Ascending aorta (tissue), 2 donors: ENCODE measurements around the gene CAMK1D. TPM values are rescaled to one million over a fixed set of nuclear protein-coding genes. Genes with fewer than 3 reads are reported as not detected.

Experiments used
- DNase-seq, 2 donors: peaks; one replicate each; pipeline ENCODE4 v3.0.0-alpha.2; 2019; ENCODE audit warnings: low spot score in 2 of 2
- H3K27ac ChIP-seq, 2 donors: fragments of 200-600 bp; sonication (generic); one replicate each; pipeline ENCODE4 v1.5.1; 2016 to 2017; ENCODE audit warnings: mild to moderate bottlenecking in 1 of 2
- H3K27me3 ChIP-seq: fragments of 200-600 bp; sonication (generic); one replicate; pipeline ENCODE4 v1.5.1; 2017
- H3K36me3 ChIP-seq, 2 donors: fragments of 200-600 bp; sonication (generic); one replicate each; pipeline ENCODE4 v1.5.1; 2016
- H3K4me1 ChIP-seq, 2 donors: fragments of 200-600 bp; sonication (generic); one replicate each; pipeline ENCODE4 v1.5.1; 2016 to 2017; ENCODE audit warnings: mild to moderate bottlenecking in 1 of 2
- H3K4me3 ChIP-seq, 2 donors: fragments of 200-600 bp; sonication (generic); one replicate each; pipeline ENCODE4 v1.5.1; 2016 to 2017; ENCODE audit warnings: mild to moderate bottlenecking in 1 of 2
- H3K9me3 ChIP-seq, 2 donors: fragments of 200-600 bp; sonication (generic); one replicate each; pipeline ENCODE4 v1.5.1; 2016
- CTCF ChIP-seq, 3 experiments: fragments of 200-600 bp in 2 of 3; fragments of 450-650 bp in 1 of 3; sonication (generic) in 2 of 3; IDR thresholded peaks; one replicate each; pipeline ENCODE4 v1.5.1; 2016 to 2019; ENCODE audit warnings: antibody characterized with exemption in 3 of 3, mild to moderate bottlenecking in 1 of 3, moderate library complexity in 1 of 3
- intact Hi-C: fragments of 100-400 bp; cut with DNase I; formaldehyde crosslinking; loops from one replicate; pipeline ENCODE4 v1.15.1; 2023
- total RNA-seq: library from RNA; depleted of rRNA; stranded (reverse); fragments of >200 nt; gene quantifications from one replicate; pipeline ENCODE4 v1.1.0, GENCODE V29; 2016

The CAMK1D gene
- total RNA-seq, 1 donor from 2014 or later, result 4.2 TPM

- no peak for TF ChIP-seq CTCF (IDR thresholded peaks at IDR 0.05)
- Histone ChIP-seq H3K27me3 (no peaks in the 10 kb centered on the region), H3K9me3 (no peaks in the 10 kb centered on the region), H3K4me3 (no peak overlapping the region), H3K36me3 (no peaks in the 10 kb centered on the region), H3K4me1 (no peaks in the 10 kb centered on the region), H3K27ac (no peak overlapping the region)
- no peak for DNase-seq
- intact Hi-C loops, result no loop called here
These were observed 30.3 kb upstream of the CAMK1D start for GRCh38 chr10:12319076-12319475.

- no peak overlapping the region for H3K4me3 ChIP-seq
- H3K27me3 ChIP-seq, result no peaks in the 10 kb centered on the region
- H3K36me3 ChIP-seq, result no peaks in the 10 kb centered on the region
- intact Hi-C loops, result no loop called here
- no peaks in the 10 kb centered on the region for H3K4me1 ChIP-seq
- DNase-seq, result no peak
- H3K9me3 ChIP-seq, result no peaks in the 10 kb centered on the region
- no peak overlapping the region for H3K27ac ChIP-seq
- TF ChIP-seq CTCF (IDR thresholded peaks at IDR 0.05), result no peak
These were observed 28.5 kb upstream of the CAMK1D start for GRCh38 chr10:12320892-12321291.

- H3K27me3 ChIP-seq, result no peaks in the 10 kb centered on the region
- no peaks in the 10 kb centered on the region for H3K9me3 ChIP-seq
- H3K27ac ChIP-seq, result no peak overlapping the region
- intact Hi-C loops, result no loop called here
- H3K4me1 ChIP-seq, result no peaks in the 10 kb centered on the region
- no peak for TF ChIP-seq CTCF (IDR thresholded peaks at IDR 0.05)
- no peak overlapping the region for H3K4me3 ChIP-seq
- no peaks in the 10 kb centered on the region for H3K36me3 ChIP-seq
- no peak for DNase-seq
These were observed 27.7 kb upstream of the CAMK1D start for GRCh38 chr10:12321641-12322040.

GRCh38 chr10:12322583-12323131 lies 26.7 kb upstream of the CAMK1D start:
- TF ChIP-seq CTCF (IDR thresholded peaks at IDR 0.05), result no peak
- Histone ChIP-seq H3K4me3 (no peak overlapping the region), H3K4me1 (no peaks in the 10 kb centered on the region), H3K27ac (no peak overlapping the region), H3K27me3 (no peaks in the 10 kb centered on the region), H3K9me3 (no peaks in the 10 kb centered on the region), H3K36me3 (no peaks in the 10 kb centered on the region)
- intact Hi-C loops, result no loop called here
- no peak for DNase-seq

GRCh38 chr10:12324530-12324929 lies 24.8 kb upstream of the CAMK1D start:
- H3K36me3 ChIP-seq, result no peaks in the 10 kb centered on the region
- H3K27me3 ChIP-seq, result no peaks in the 10 kb centered on the region
- peaks cover 0 to 3% of the 10 kb centered on the region in 2 donors for H3K4me1 ChIP-seq
- H3K9me3 ChIP-seq, result no peaks in the 10 kb centered on the region
- no peak overlapping the region for H3K4me3 ChIP-seq
- no peak for DNase-seq
- intact Hi-C loops, result no loop called here
- no peak for TF ChIP-seq CTCF (IDR thresholded peaks at IDR 0.05)
- H3K27ac ChIP-seq, result no peak overlapping the region

GRCh38 chr10:12327074-12327473 lies 22.3 kb upstream of the CAMK1D start:
- intact Hi-C loops, result no loop called here
- H3K27ac ChIP-seq, result no peak overlapping the region
- no peaks in the 10 kb centered on the region for H3K36me3 ChIP-seq
- no peak for TF ChIP-seq CTCF (IDR thresholded peaks at IDR 0.05)
- no peak overlapping the region for H3K4me3 ChIP-seq
- no peaks in the 10 kb centered on the region for H3K9me3 ChIP-seq
- no peak for DNase-seq
- peaks cover 0 to 3% of the 10 kb centered on the region in 2 donors for H3K4me1 ChIP-seq
- H3K27me3 ChIP-seq, result no peaks in the 10 kb centered on the region
